CMK (cell line): ENCODE results near the gene HOXB13.
A peak's percentile ranks its signal among the peaks of the same experiment; 100 is the strongest.

ENCODE experiments used
- DNase-seq: peaks from one replicate; pipeline ENCODE4 v3.0.0-alpha.2; 2010; ENCODE audit warnings: low read depth

Gene HOXB13

DNA sequence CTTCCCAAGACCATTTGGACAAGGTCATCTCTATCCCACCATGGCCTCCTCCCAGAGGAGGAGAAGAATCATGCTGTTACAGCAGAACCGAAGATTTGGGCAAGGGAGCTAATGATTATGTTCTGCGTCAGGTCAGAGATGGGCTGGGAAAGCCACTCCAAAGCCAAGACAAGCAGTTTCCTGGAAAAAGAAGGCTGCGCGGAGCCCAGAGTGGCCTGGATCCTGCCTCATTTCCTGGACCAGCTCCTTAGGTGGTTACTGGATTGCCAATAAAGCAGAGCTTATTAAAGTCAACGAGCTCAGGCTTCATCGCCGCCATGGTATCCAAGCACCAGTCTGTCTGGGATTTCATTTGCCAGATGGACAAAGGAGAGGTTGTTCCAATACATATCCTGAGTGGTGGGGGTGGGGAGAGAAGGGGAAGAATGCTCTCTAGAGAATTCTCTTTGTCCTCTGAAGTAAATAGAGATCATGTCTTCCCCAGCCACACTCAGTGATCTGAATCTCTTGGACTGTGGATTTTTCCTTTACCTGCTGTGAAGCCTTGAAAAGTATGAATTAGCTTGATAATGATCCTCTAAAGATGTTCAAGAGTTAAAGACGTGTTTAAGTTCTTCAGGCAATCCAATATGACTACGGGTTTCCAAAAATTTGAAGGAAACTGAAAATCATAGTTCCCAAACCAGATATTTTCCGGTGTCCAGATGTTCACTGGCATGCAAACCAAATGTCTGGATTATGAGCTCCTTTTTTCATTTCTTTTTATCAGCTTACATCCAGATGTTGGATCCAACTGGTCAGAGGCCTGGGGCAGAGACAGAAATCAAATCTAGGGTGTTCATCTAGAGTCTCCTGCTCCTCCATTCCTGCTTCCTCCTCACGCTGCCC is 23.9 kb downstream of the HOXB13 start:
- DNase-seq = no peak

DNA sequence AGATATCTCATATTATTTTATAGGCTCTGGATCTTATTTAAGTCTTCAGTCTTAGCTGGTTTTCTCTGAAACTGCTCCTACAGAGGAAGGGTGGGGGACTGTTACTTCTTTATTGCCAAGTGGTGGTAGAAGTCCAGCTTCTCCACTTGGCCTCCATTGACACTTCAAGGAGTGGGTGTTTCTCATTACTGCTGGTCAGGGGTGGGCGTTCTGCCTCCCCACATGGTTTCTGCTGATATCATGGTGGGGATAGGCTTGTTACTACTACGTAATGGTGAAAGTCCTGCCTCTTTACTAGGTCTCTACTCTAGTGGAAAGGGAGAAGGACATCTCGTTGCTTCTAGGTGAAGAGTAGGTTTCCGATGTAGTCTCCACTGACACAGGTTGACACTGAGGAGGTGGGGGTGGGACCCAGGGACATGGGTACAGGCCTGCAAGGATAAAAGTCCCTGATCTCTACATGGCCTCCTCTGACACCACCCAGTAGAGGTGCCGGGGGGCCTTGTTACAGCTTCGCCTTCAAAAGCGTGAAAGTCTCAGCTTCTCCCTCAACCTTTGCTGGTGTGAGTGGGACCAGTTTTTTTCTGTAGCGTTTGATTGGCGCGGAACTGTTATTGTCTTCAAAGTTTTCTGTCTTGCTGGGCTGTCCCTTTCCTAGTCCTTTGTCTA is 26.6 kb downstream of the HOXB13 start:
- DNase-seq = no peak

DNA sequence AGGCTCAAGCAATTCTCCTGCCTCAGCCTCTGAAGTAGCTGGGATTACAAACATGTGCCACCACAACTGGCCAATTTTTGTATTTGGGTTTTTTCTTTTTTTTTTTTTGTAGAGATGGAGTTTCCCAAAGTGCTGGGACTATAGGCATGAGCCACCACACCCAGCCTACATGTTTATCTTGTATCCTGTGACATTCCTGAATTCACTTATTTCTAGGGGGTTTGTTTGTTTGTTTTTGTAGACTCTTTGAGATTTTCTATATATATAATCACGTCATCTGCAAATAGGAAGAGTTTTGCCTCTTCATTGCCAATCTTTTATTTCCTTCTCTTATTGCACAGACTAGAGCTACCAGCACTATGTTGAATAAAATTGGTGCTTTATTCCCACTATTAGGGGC is 35.4 kb downstream of the HOXB13 start:
- DNase-seq = no peak

DNA sequence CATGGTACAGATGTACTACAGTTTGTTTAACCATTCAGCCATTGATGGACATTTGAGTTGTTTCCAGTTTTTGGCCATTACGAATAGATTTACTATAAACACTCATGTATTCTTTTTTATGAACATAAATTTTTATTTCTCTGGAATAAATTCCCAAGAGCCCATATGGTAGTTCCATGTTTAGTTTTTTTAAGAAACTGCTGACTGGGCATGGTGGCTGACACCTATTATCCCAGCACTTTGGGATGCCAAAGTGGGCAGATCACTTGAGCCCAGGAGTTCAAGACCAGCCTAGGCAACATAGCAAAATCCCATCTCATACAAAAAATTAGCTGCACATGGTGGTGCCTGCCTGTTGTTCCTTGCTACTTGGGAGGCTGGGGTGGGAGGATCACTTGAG is 36.5 kb downstream of the HOXB13 start:
- no peak for DNase-seq

DNA sequence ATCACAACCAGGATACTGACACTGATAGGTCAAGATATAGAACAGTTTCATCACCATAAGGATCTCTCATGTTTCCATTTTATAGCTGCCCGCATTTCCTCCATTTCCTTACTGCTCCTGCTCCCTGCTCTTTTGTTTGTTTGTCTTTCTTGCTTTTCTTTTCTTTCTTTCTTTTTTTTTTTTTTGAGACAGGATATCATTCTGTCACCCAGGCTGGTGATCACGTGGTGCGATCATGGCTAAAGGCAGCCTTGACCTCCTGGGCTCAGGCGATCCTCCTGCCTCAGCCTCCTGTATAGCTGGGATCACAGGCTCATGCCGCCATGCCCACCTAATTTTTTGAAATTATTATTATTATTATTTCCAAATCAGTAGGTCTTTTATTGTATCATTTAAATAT is 37.9 kb downstream of the HOXB13 start:
- DNase-seq = no peak

DNA sequence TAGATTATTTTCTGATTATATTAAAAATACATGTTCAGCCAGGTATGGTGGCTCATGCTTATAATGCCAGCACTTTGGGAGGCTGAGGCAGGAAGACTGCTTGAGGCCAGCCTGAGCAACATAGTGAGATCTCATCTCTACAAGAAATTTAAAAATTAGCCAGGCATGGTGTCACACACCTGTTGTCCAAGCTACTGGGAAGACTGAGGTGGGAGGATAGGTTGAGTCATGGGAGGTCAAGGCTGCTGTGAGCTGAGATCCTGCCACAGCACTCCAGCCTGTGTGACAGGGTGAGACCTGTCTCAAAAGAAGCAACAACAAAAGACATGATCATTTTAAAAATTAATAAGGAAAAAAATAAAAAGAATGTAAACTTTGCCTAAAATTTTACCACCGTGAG is 46.9 kb downstream of the HOXB13 start:
- DNase-seq = no peak

DNA sequence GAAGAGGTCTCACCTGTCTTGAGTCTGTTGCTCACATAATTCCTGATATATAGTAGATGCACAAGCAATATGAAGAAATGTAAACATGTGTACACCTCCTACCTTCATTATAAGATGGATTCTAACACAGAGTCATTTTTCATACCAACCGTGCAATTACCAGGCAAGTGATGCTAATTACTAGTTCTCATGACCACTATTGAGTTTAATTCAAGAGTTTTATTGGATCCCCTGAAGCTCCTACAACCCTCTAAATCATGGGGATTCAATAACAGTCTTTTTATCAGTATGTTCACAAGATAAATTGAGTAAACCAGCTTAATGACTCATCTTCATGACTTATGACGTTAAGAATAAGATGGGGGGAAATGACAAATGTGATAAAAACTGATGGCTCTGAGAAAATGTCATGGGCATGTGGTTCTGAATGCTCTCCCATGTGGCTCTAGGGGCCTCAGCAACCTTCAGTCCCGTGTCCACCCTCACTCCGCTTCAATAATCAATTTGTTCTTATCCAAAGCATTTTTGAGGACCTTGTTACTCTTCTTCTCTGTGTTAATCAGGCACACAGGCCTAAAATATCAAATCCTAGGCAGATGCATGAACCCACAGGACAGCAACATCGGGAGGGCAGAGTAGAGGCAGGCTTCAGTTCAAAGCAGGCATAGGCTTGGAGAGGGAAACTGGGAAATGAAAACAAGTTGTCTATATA is 49.0 kb downstream of the HOXB13 start:
- no peak for DNase-seq

DNA sequence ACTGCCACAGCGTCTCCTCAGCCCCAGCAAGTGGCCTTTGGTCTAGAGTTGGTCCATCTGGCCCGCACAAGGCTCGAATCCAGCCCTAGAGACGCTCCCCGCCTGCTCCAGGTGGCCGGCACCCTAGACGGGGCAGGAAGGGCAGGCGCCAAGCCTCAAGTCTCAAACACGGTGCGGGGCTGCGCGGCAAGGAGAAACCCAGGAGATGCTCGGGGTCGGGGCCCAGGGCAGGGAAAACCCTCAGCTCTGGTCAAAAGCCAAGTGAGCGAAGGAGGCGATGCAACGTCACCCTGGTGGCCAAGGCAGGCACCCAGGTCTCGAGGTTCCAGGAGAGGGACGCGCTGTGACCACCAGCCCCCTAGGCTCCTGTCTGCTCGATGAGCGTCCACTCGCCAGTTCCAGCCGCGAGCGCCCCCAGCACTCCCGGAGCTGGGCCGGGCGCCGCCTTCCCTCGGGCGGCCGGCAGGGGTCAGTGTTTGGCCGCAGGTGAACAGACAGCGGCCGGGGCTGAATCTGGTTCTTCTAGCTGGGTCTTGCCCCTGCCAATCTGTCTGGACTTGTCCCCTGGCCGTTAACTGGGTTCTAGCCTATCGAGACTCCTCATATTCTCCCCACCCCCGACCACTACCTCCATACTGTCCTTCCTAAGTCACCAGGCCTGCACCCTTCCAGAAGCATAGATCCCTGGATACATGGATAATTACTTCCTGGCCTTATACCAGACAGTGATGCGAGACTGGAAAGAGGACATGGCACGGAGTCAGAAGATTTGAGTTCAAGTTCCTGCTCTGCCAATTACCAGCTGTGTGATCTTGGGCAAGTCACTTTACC is 50.2 kb downstream of the HOXB13 start:
- DNase-seq = peak; percentile 20

DNA sequence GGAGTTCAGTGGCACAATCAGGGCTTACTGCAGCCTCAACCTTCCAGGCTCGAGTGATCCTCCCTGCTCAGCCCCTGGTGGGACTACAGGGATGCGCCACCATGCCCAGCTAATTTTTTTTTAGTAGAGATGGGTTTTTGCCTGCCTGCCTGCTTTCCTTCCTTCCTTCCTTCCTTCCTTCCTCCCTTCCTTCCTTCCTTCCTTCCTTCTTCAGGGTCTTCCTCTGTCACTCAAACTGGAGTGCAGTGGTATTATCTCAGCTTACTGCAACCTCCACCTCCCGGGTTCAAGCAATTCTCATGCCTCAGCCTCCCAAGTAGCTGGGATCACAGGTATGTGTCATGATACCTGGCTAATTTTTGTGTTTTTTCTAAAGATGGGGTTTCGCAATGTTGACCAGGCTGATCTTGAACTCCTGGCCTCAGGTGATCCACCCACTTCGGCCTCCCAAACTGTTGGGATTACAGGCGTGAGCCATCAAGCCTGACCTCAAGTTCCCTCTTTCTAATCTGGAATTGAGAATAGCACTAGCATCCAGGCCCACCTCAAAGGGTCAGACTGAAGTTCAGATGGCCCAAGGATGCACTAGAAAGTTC is 51.5 kb downstream of the HOXB13 start:
- no peak for DNase-seq
